K562 (cell line): ENCODE measurements around the gene DPAGT1. TPM values are rescaled to one million over a fixed set of nuclear protein-coding genes. Genes with fewer than 3 reads are reported as not detected.
A peak's percentile ranks its signal among the peaks of the same experiment; 100 is the strongest.

Experiments
- BHLHE40 ChIP-seq: IDR thresholded peaks from 2 replicates; pipeline ENCODE4 v1.6.1; 2011; ENCODE audit warnings: low read length, improper control_type of control experiment
- CXXC5 ChIP-seq: fragments of 250-450 bp; sonication (Bioruptor Pico); IDR thresholded peaks from 2 replicates; pipeline ENCODE4 v1.8.0; 2022; ENCODE audit warnings: inconsistent platforms, mild to moderate bottlenecking, moderate library complexity
- EP400 ChIP-seq: fragments of 450-650 bp; IDR thresholded peaks from 2 replicates; pipeline ENCODE4 v1.6.1; 2017; ENCODE audit warnings: antibody characterized with exemption, mild to moderate bottlenecking, moderate library complexity
- KLF10 ChIP-seq: fragments of 250-450 bp; sonication (Bioruptor Pico); IDR thresholded peaks from 2 replicates; pipeline ENCODE4 v1.6.1; 2021; ENCODE audit warnings: matching md5 sums
- MTF1 ChIP-seq: fragments of 250-450 bp; sonication (Bioruptor Pico); IDR thresholded peaks from 2 replicates; pipeline ENCODE4 v1.9.0; 2021; ENCODE audit warnings: moderate library complexity, mild to moderate bottlenecking, inconsistent platforms, borderline replicate concordance
- NONO ChIP-seq, 2 experiments: fragments of 200-400 bp in 1 of 2; fragments of 450-650 bp in 1 of 2; formaldehyde crosslinking in 1 of 2; IDR thresholded peaks; 2 replicates each; pipeline ENCODE4 v1.6.1; 2017; ENCODE audit warnings: low read depth in 2 of 2, mild to moderate bottlenecking in 2 of 2, moderate library complexity in 2 of 2, low read length in 1 of 2
- NR4A1 ChIP-seq, 2 experiments: fragments of 250-450 bp in 1 of 2; fragments of 450-650 bp in 1 of 2; sonication (Bioruptor Pico) in 1 of 2; IDR thresholded peaks; 2 replicates each; pipeline versions ENCODE4 v1.4.0 to v1.6.1; 2016 to 2020; ENCODE audit warnings: mild to moderate bottlenecking in 2 of 2, missing compliant biosample characterization in 1 of 2, missing genetic modification characterization in 1 of 2, moderate library complexity in 1 of 2
- SIX5 ChIP-seq, 2 experiments: IDR thresholded peaks; 2 replicates each; pipeline ENCODE4 v1.6.1; 2011; ENCODE audit warnings: low read length in 2 of 2, borderline replicate concordance in 1 of 2, low read depth in 1 of 2, mild to moderate bottlenecking in 1 of 2, moderate library complexity in 1 of 2; ENCODE audit not compliant: insufficient read depth in 1 of 2
- ZNF23 ChIP-seq: fragments of 250-450 bp; sonication (Bioruptor Pico); IDR thresholded peaks from 2 replicates; pipeline ENCODE4 v1.4.0; 2020; ENCODE audit warnings: mild to moderate bottlenecking
- polyA plus RNA-seq, 8 experiments: library from polyadenylated mRNA; depleted of rRNA in 4 of 8; stranded (reverse) in 5 of 8; unstranded in 3 of 8; fragments of >200 nt; fragmentation: Nextera tagmentation in 2 of 8; fragmentation: Illumina TruSeq in 1 of 8; extraction: Ambion mirVana in 2 of 8; extraction: Trizol in 1 of 8; gene quantifications; 2 replicates each; pipeline versions ENCODE4 v1.2.1 to v1.2.3, GENCODE V29; 2011 to 2014; ENCODE audit warnings: inconsistent platforms in 1 of 8, missing spikeins in 1 of 8
- total RNA-seq, 7 experiments: library from RNA; depleted of rRNA in 6 of 7; stranded (reverse); fragments of >200 nt in 6 of 7; fragmentation: Illumina TruSeq in 2 of 7; extraction: Trizol in 2 of 7; gene quantifications; 2 replicates each; pipeline versions ENCODE4 v1.2.1 to v1.2.3, GENCODE V29; 2011 to 2021; ENCODE audit warnings: low replicate concordance in 1 of 7
- TF ChIP-seq, protein P1 (sequence below), 3 experiments: fragments of 200-800 bp in 1 of 3; fragments of 250-450 bp in 1 of 3; fragments of 450-650 bp in 1 of 3; sonication (Bioruptor Pico) in 1 of 3; sonication (Bioruptor generic) in 1 of 3; formaldehyde crosslinking in 1 of 3; IDR thresholded peaks; 2 replicates each; pipeline versions ENCODE4 v1.6.1 to v1.8.0; 2016 to 2022; ENCODE audit warnings: mild to moderate bottlenecking in 2 of 3, missing genetic modification characterization in 2 of 3, missing compliant biosample characterization in 1 of 3, moderate library complexity in 1 of 3
- TF ChIP-seq, protein P2 (sequence below): fragments of 450-650 bp; formaldehyde crosslinking; IDR thresholded peaks from 2 replicates; pipeline ENCODE4 v1.4.0; 2022; ENCODE audit warnings: mild to moderate bottlenecking, moderate library complexity
- TF ChIP-seq, protein P3 (sequence below): fragments of 250-450 bp; sonication (Bioruptor Pico); IDR thresholded peaks from 2 replicates; pipeline ENCODE4 v1.5.0; 2021
- TF ChIP-seq, protein P4 (sequence below): sonication (generic); formaldehyde crosslinking; IDR thresholded peaks from 2 replicates; pipeline ENCODE4 v1.5.0; 2020; ENCODE audit warnings: missing genetic modification reagents
- TF ChIP-seq, protein P5 (sequence below): fragments of 250-450 bp; sonication (Bioruptor Pico); IDR thresholded peaks from 2 replicates; pipeline ENCODE4 v1.4.0; 2020

DPAGT1 gene
- total and polyA plus RNA-seq, 9 of the 15 experiments (the other 6 are each of a cell fraction or from before 2014, with no cell fraction given), result 29.9 to 135 (median 85.0) TPM

DNA sequence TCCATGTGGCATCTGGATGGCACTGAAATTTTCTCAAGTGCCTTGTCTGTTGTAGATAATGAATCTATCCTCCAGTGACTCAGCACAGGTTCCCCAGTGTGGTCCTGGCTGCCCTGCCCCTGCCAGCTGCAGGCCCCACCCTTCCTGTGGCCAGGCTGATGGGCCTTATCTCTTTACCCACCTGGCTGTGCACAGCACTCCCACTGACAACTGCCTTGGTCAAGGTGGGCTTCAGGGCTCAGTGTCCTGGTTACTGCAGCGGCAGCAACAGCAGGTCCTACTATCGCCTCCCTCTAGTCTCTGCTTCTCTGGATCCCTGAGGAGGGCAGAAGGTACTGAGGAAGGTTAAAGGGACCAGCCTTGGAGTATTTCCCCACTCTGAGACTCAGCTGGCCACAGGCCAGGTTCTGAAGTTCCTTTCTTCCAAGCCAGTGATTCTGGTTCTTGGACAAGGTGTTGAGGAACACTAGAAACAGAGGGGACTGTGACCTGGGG lies 13.9 kb downstream of the DPAGT1 start (continued):
- no peak for TF ChIP-seq NR4A1 (CRISPR knock-in tag; IDR thresholded peaks at IDR 0.05)
- TF ChIP-seq NR4A1 (tag; IDR thresholded peaks at IDR 0.05), result peak; percentile 92
- no peak for TF ChIP-seq MTF1 (CRISPR knock-in tag)
- TF ChIP-seq, protein P1, sequence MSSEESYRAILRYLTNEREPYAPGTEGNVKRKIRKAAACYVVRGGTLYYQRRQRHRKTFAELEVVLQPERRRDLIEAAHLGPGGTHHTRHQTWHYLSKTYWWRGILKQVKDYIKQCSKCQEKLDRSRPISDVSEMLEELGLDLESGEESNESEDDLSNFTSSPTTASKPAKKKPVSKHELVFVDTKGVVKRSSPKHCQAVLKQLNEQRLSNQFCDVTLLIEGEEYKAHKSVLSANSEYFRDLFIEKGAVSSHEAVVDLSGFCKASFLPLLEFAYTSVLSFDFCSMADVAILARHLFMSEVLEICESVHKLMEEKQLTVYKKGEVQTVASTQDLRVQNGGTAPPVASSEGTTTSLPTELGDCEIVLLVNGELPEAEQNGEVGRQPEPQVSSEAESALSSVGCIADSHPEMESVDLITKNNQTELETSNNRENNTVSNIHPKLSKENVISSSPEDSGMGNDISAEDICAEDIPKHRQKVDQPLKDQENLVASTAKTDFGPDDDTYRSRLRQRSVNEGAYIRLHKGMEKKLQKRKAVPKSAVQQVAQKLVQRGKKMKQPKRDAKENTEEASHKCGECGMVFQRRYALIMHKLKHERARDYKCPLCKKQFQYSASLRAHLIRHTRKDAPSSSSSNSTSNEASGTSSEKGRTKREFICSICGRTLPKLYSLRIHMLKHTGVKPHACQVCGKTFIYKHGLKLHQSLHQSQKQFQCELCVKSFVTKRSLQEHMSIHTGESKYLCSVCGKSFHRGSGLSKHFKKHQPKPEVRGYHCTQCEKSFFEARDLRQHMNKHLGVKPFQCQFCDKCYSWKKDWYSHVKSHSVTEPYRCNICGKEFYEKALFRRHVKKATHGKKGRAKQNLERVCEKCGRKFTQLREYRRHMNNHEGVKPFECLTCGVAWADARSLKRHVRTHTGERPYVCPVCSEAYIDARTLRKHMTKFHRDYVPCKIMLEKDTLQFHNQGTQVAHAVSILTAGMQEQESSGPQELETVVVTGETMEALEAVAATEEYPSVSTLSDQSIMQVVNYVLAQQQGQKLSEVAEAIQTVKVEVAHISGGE (CRISPR knock-in tag; IDR thresholded peaks at IDR 0.05), result peak in 1 of 3 experiments; percentile 80; a peak in 2 of 6 replicates
- peak; percentile 69 for TF ChIP-seq EP400
- TF ChIP-seq NONO (IDR thresholded peaks at IDR 0.05; ENCODE audit: low read depth in 2 of 2, low read length in 1 of 2), result peak in 1 of 2 experiments; percentile 79; a peak in 2 of 4 replicates
- TF ChIP-seq, protein P2, sequence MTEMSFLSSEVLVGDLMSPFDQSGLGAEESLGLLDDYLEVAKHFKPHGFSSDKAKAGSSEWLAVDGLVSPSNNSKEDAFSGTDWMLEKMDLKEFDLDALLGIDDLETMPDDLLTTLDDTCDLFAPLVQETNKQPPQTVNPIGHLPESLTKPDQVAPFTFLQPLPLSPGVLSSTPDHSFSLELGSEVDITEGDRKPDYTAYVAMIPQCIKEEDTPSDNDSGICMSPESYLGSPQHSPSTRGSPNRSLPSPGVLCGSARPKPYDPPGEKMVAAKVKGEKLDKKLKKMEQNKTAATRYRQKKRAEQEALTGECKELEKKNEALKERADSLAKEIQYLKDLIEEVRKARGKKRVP (CRISPR knock-in tag), result 0 out of 2 replicates have a peak, but pooled peaks have one; percentile 42
- TF ChIP-seq KLF10 (CRISPR knock-in tag), result no peak
- peak; percentile 73 for TF ChIP-seq CXXC5 (CRISPR knock-in tag)
- TF ChIP-seq, protein P3, sequence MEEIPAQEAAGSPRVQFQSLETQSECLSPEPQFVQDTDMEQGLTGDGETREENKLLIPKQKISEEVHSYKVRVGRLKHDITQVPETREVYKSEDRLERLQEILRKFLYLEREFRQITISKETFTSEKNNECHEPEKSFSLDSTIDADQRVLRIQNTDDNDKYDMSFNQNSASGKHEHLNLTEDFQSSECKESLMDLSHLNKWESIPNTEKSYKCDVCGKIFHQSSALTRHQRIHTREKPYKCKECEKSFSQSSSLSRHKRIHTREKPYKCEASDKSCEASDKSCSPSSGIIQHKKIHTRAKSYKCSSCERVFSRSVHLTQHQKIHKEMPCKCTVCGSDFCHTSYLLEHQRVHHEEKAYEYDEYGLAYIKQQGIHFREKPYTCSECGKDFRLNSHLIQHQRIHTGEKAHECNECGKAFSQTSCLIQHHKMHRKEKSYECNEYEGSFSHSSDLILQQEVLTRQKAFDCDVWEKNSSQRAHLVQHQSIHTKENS (CRISPR knock-in tag), result no peak
- TF ChIP-seq SIX5 (IDR thresholded peaks at IDR 0.05; ENCODE audit: borderline replicate concordance in 1 of 2, insufficient read depth in 1 of 2, low read depth in 1 of 2, low read length in 2 of 2), result no peak
- peak; percentile 72 for TF ChIP-seq BHLHE40
- no peak for TF ChIP-seq ZNF23 (CRISPR knock-in tag)
- TF ChIP-seq, protein P4, sequence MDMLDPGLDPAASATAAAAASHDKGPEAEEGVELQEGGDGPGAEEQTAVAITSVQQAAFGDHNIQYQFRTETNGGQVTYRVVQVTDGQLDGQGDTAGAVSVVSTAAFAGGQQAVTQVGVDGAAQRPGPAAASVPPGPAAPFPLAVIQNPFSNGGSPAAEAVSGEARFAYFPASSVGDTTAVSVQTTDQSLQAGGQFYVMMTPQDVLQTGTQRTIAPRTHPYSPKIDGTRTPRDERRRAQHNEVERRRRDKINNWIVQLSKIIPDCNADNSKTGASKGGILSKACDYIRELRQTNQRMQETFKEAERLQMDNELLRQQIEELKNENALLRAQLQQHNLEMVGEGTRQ (CRISPR knock-in tag), result no peak
- TF ChIP-seq, protein P5, sequence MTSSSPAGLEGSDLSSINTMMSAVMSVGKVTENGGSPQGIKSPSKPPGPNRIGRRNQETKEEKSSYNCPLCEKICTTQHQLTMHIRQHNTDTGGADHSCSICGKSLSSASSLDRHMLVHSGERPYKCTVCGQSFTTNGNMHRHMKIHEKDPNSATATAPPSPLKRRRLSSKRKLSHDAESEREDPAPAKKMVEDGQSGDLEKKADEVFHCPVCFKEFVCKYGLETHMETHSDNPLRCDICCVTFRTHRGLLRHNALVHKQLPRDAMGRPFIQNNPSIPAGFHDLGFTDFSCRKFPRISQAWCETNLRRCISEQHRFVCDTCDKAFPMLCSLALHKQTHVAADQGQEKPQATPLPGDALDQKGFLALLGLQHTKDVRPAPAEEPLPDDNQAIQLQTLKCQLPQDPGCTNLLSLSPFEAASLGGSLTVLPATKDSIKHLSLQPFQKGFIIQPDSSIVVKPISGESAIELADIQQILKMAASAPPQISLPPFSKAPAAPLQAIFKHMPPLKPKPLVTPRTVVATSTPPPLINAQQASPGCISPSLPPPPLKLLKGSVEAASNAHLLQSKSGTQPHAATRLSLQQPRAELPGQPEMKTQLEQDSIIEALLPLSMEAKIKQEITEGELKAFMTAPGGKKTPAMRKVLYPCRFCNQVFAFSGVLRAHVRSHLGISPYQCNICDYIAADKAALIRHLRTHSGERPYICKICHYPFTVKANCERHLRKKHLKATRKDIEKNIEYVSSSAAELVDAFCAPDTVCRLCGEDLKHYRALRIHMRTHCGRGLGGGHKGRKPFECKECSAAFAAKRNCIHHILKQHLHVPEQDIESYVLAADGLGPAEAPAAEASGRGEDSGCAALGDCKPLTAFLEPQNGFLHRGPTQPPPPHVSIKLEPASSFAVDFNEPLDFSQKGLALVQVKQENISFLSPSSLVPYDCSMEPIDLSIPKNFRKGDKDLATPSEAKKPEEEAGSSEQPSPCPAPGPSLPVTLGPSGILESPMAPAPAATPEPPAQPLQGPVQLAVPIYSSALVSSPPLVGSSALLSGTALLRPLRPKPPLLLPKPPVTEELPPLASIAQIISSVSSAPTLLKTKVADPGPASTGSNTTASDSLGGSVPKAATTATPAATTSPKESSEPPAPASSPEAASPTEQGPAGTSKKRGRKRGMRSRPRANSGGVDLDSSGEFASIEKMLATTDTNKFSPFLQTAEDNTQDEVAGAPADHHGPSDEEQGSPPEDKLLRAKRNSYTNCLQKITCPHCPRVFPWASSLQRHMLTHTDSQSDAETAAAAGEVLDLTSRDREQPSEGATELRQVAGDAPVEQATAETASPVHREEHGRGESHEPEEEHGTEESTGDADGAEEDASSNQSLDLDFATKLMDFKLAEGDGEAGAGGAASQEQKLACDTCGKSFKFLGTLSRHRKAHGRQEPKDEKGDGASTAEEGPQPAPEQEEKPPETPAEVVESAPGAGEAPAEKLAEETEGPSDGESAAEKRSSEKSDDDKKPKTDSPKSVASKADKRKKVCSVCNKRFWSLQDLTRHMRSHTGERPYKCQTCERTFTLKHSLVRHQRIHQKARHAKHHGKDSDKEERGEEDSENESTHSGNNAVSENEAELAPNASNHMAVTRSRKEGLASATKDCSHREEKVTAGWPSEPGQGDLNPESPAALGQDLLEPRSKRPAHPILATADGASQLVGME (CRISPR knock-in tag), result no peak
